ENCODE data around the gene GPATCH4. TPM values are rescaled to one million over a fixed set of nuclear protein-coding genes. Genes with fewer than 3 reads are reported as not detected.
A peak's percentile ranks its signal among the peaks of the same experiment; 100 is the strongest.

The GPATCH4 gene
- total and polyA plus RNA-seq, 8 donors: 16.1 to 35.1 (median 28.8) TPM

GRCh38 chr1:156629823-156630449, 28.7 kb upstream of the GPATCH4 start:
- ATAC-seq (no peak), DNase-seq (no peak)
- H3K4me3 ChIP-seq: no peak overlapping the region
- no peaks in the 10 kb centered on the region for H3K9me3 ChIP-seq
- H3K27me3 ChIP-seq: peaks cover 37 to 97% of the 10 kb centered on the region in 2 donors
- peaks cover 8 to 10% of the 10 kb centered on the region in 2 donors for H3K4me1 ChIP-seq
- no peak overlapping the region for H3K27ac ChIP-seq
- no peak for TF ChIP-seq CTCF (IDR thresholded peaks at IDR 0.05)
- intact Hi-C loops (cut with DNase I): no loop called here
- H3K36me3 ChIP-seq: no peaks in the 10 kb centered on the region

- TF ChIP-seq CTCF (IDR thresholded peaks at IDR 0.05): peak; percentile 43 to 61
- Histone ChIP-seq H3K4me3 (no peak overlapping the region), H3K36me3 (no peaks in the 10 kb centered on the region), H3K9me3 (no peaks in the 10 kb centered on the region), H3K27me3 (peaks cover 53 to 100% of the 10 kb centered on the region in 2 donors), H3K27ac (no peak overlapping the region), H3K4me1 (peaks cover 17 to 24% of the 10 kb centered on the region in 2 donors)
- DNase-seq (no peak), ATAC-seq (peak; percentile 54)
- intact Hi-C loops (cut with DNase I): no loop called here
These were observed 26.1 kb upstream of the GPATCH4 start for GRCh38 chr1:156627313-156627880.

- H3K36me3 ChIP-seq: no peaks in the 10 kb centered on the region
- H3K4me3 ChIP-seq: no peak overlapping the region
- no peak for ATAC-seq
- intact Hi-C loops (cut with DNase I): no loop called here
- no peak for DNase-seq
- no peak overlapping the region for H3K27ac ChIP-seq
- H3K27me3 ChIP-seq: peaks cover 42 to 100% of the 10 kb centered on the region in 2 donors
- TF ChIP-seq CTCF (IDR thresholded peaks at IDR 0.05): no peak
- no peaks in the 10 kb centered on the region for H3K9me3 ChIP-seq
- peaks cover 17 to 24% of the 10 kb centered on the region in 2 donors for H3K4me1 ChIP-seq
These were observed 24.8 kb upstream of the GPATCH4 start for GRCh38 chr1:156626079-156626438.

- H3K4me3 ChIP-seq: peak overlapping the region in 1 of 2 donors; percentile 26
- DNase-seq: peak in 3 of 4 donors; percentile 48 to 84 (median 68)
- H3K27ac ChIP-seq: no peak overlapping the region
- peak; percentile 62 to 78 for TF ChIP-seq CTCF (IDR thresholded peaks at IDR 0.05)
- ATAC-seq: peak; percentile 74
- H3K27me3 ChIP-seq: peaks cover 42 to 100% of the 10 kb centered on the region in 2 donors
- H3K4me1 ChIP-seq: peaks cover 17 to 24% of the 10 kb centered on the region in 2 donors
- no peaks in the 10 kb centered on the region for H3K36me3 ChIP-seq
- H3K9me3 ChIP-seq: no peaks in the 10 kb centered on the region
- intact Hi-C loops (cut with DNase I): no loop called here
These were observed 24.3 kb upstream of the GPATCH4 start for GRCh38 chr1:156625436-156626078.

- intact Hi-C loops (cut with DNase I): no loop called here
- TF ChIP-seq CTCF (IDR thresholded peaks at IDR 0.05): no peak
- Histone ChIP-seq H3K4me1 (peaks cover 17 to 24% of the 10 kb centered on the region in 2 donors), H3K27ac (no peak overlapping the region), H3K36me3 (no peaks in the 10 kb centered on the region), H3K9me3 (no peaks in the 10 kb centered on the region), H3K27me3 (peaks cover 42 to 100% of the 10 kb centered on the region in 2 donors), H3K4me3 (peak overlapping the region in 1 of 2 donors; percentile 26)
- peak; percentile 10 for ATAC-seq
- peak in 1 of 4 donors; percentile 76 for DNase-seq
These were observed 23.6 kb upstream of the GPATCH4 start for GRCh38 chr1:156624814-156625435.
